KBM-7 (cell line): ENCODE measurements around the gene KIR2DL4.
"Not testable (repeated sequence)": the region's sequence is repeated elsewhere in the genome, so short reads cannot be mapped to it uniquely, and the experiment has no call there.

Experiments used
- DNase-seq: peaks from one replicate; pipeline ENCODE4 v3.0.0-alpha.2; 2015
- in situ Hi-C: fragments of 300-500 bp; cut with MboI; formaldehyde crosslinking; loops from 2 replicates; pipeline ENCODE4 v1.14.3; 2020; ENCODE audit warnings: low sequenced_read_pairs, low pct_unique_long_range_greater_than_20kb, mixed read lengths

KIR2DL4 gene

GRCh38 chr19:54803410-54803809, at the start of gene KIR2DL4:
KIR2DL4 (plus strand) TSS chr19:54803610; CDS start chr19:54803652, 42 bp downstream.
- DNase-seq = no peak
- in situ Hi-C loops = no loop called here

GRCh38 chr19:54756204-54757110, 47.0 kb upstream of the KIR2DL4 start:
- DNase-seq, in situ Hi-C loops: not testable (repeated sequence)

- in situ Hi-C loops = not testable (repeated sequence)
Observed at GRCh38 chr19:54758577-54758976, 44.8 kb upstream of the KIR2DL4 start.

GRCh38 chr19:54764219-54764618, 39.2 kb upstream of the KIR2DL4 start:
- DNase-seq, in situ Hi-C loops: not testable (repeated sequence)

More at GRCh38 chr19:54758577-54758976, 44.8 kb upstream of the KIR2DL4 start:
- not testable (repeated sequence) for DNase-seq

GRCh38 chr19:54766464-54766863, 36.9 kb upstream of the KIR2DL4 start:
- in situ Hi-C loops, DNase-seq: not testable (repeated sequence)

GRCh38 chr19:54769646-54770045, 33.8 kb upstream of the KIR2DL4 start, which contains the start of gene KIR2DL1:
KIR2DL1 (plus strand) TSS chr19:54769793; CDS start chr19:54769851, 58 bp downstream.
- in situ Hi-C loops = not testable (repeated sequence)

GRCh38 chr19:54770511-54770910, 32.9 kb upstream of the KIR2DL4 start:
- DNase-seq, in situ Hi-C loops: not testable (repeated sequence)

More at GRCh38 chr19:54769646-54770045, 33.8 kb upstream of the KIR2DL4 start, which contains the start of gene KIR2DL1:
- DNase-seq = not testable (repeated sequence)

GRCh38 chr19:54771018-54771960, 32.1 kb upstream of the KIR2DL4 start:
- in situ Hi-C loops = not testable (repeated sequence)

GRCh38 chr19:54772666-54773065, 30.7 kb upstream of the KIR2DL4 start:
- in situ Hi-C loops, DNase-seq: not testable (repeated sequence)

More at GRCh38 chr19:54771018-54771960, 32.1 kb upstream of the KIR2DL4 start:
- DNase-seq = not testable (repeated sequence)

- in situ Hi-C loops = not testable (repeated sequence)
Observed at GRCh38 chr19:54775095-54775815, 28.2 kb upstream of the KIR2DL4 start.

GRCh38 chr19:54775830-54776229, 27.6 kb upstream of the KIR2DL4 start:
- in situ Hi-C loops, DNase-seq: not testable (repeated sequence)

More at GRCh38 chr19:54775095-54775815, 28.2 kb upstream of the KIR2DL4 start:
- DNase-seq = not testable (repeated sequence)

- in situ Hi-C loops, DNase-seq: not testable (repeated sequence)
Observed at GRCh38 chr19:54777851-54778250, 25.6 kb upstream of the KIR2DL4 start.

GRCh38 chr19:54778896-54779295, 24.5 kb upstream of the KIR2DL4 start:
- in situ Hi-C loops, DNase-seq: not testable (repeated sequence)

GRCh38 chr19:54782916-54783315, 20.5 kb upstream of the KIR2DL4 start:
- DNase-seq, in situ Hi-C loops: not testable (repeated sequence)

GRCh38 chr19:54786091-54786723, 17.2 kb upstream of the KIR2DL4 start:
- in situ Hi-C loops, DNase-seq: not testable (repeated sequence)

- in situ Hi-C loops, DNase-seq: not testable (repeated sequence)
Observed at GRCh38 chr19:54788154-54788553, 15.3 kb upstream of the KIR2DL4 start.

- DNase-seq = no peak
- in situ Hi-C loops = no loop called here
Observed at GRCh38 chr19:54790711-54791110, 12.7 kb upstream of the KIR2DL4 start.

- no peak for DNase-seq
- in situ Hi-C loops = no loop called here
Observed at GRCh38 chr19:54791476-54791875, 11.9 kb upstream of the KIR2DL4 start.
